GM13977 (cell line): ENCODE results near the gene ZC2HC1C.

Experiments
- DNase-seq: peaks from one replicate; pipeline ENCODE4 v3.0.0; 2012; ENCODE audit warnings: low spot score
- CTCF ChIP-seq: IDR thresholded peaks from 2 replicates; pipeline ENCODE4 v1.5.1; 2012; ENCODE audit warnings: mild to moderate bottlenecking, control low read depth; ENCODE audit not compliant: insufficient read depth; ENCODE audit errors: extremely low read depth, missing control alignments
- in situ Hi-C: fragments of 300-500 bp; cut with MboI; formaldehyde crosslinking; loops from one replicate; pipeline ENCODE4 v1.12.0; 2022; ENCODE audit warnings: low sequenced_read_pairs, low pct_unique_long_range_greater_than_20kb, mixed read lengths, inconsistent platforms; ENCODE audit not compliant: unreplicated experiment

The ZC2HC1C gene

DNA sequence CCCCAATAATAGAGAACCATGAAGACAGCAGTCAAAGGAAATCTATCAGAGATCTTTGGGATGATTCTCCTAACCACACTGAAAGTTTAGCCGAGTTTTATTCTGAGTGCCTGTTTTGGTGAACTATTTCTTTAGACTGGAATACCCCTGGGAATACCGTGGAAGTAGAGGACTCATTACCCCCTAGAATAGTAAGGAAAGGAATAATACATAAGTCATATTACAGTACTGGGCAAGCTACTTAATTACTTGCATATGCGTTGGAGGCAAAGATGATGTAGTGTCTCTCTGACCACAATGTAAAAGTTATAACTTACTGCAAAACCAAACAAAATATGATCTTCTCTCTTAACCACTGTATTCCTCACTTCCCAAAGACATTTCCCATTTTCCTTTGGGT, 25.5 kb downstream of the ZC2HC1C start:
- DNase-seq, result no peak
- no peak for TF ChIP-seq CTCF
- in situ Hi-C loops, result loop anchor here (25.0 kb wide), 1 partner anchor 233 kb away; no protein-coding TSS in a partner anchor

DNA sequence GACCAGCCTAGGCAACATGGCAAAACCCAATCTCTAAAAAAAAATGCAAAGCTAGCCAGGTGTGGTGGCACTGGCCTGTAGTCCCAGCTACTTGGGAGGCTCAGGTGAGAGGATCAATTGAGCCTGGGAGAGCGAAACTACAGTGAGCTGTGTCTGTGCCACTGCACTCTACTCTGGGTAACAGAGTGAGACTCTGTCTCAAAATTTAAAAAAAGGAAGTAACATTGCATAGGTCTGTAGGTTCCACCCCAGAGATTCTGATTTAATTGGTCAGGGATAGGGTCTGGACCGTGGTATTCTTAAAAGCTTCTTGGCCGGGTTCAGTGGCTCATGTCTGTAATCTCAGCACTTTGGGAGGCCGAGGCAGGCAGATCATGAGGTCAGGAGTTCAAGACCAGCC, 26.2 kb downstream of the ZC2HC1C start:
- no peak for DNase-seq
- TF ChIP-seq CTCF, result no peak
- in situ Hi-C loops, result loop anchor here (25.0 kb wide), 1 partner anchor 233 kb away; no protein-coding TSS in a partner anchor

- in situ Hi-C loops, result loop anchor here (25.0 kb wide), 1 partner anchor 235 kb away; no protein-coding TSS in a partner anchor
- no peak for TF ChIP-seq CTCF
- DNase-seq, result no peak
Measured at GRCh38 chr14:75096959-75097358, 27.5 kb downstream of the ZC2HC1C start.

DNA sequence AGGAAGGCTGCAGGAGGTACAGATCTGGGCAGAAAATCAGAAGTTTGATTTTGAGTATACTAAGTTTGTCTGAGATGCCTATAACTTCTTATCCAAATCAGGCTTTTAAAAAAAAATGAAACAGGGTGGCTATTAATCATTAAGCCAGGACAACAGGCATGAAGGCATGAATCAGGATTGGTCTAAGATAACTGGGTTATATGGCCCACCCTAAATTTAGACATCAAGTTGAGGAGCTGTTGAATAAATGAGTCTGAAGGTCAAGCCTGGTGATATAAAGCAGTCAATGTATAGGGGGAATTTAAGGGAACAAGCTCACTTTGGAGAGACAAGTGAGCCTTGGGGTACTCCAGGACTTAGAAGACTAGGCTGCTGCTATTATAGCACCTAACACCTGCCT, 28.8 kb downstream of the ZC2HC1C start:
- in situ Hi-C loops, result loop anchor here (25.0 kb wide), 1 partner anchor 236 kb away; no protein-coding TSS in a partner anchor
- no peak for DNase-seq
- TF ChIP-seq CTCF, result no peak

GRCh38 chr14:75098682-75099081, 29.2 kb downstream of the ZC2HC1C start:
- in situ Hi-C loops, result loop anchor here (25.0 kb wide), 1 partner anchor 236 kb away; no protein-coding TSS in a partner anchor
- DNase-seq, result no peak
- no peak for TF ChIP-seq CTCF

DNA sequence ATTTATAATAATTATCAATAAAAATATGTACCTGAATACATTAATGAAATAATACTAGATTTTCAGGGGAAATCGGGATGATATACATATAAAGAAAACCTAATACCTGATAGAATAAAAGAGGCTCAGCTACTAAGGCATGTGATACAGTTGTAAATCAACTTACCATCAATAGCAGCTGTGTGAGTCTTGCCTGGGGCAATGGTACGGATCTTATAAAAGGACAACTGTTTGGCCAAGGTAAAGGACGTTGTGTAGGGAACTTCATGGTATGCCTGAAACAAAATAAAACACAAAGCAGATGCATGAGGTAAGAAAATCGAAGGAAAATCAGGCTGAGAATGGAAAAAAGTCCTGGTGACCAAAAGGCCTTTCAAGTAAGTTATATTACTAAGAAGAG, 32.0 kb downstream of the ZC2HC1C start:
- in situ Hi-C loops, result no loop called here
- DNase-seq, result no peak
- TF ChIP-seq CTCF, result no peak

DNA sequence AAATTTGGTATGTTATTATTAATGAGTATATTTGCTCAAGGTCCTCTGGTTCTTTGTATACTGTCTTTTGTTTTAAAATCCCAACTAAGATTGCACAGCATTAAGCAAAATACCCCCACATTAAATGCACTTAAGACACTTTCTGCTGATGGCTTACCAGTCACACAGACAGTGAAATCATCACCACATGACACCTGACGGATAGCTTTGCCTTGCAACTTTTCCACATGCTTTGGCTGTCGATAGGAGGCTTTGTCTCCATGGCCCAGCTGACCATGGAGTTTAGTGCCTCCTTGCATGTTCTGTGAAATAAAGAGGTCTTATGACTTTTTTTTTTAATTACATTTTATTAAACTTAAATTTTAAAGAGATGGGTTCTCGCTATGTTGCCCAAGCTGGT, 37.7 kb downstream of the ZC2HC1C start:
- in situ Hi-C loops, result no loop called here
- no peak for DNase-seq
- TF ChIP-seq CTCF, result no peak
